Measurements from ENCODE around the gene YAF2. TPM values are rescaled to one million over a fixed set of nuclear protein-coding genes. Genes with fewer than 3 reads are reported as not detected.
"Not testable (repeated sequence)": the region's sequence is repeated elsewhere in the genome, so short reads cannot be mapped to it uniquely, and the experiment has no call there.

Gene YAF2
- total RNA-seq, 4 donors from 2014 or later = 12.5 to 26.5 (median 13.4) TPM

GRCh38 chr12:42222724-42223123 is 15.3 kb downstream of the YAF2 start:
- WGBS = 98% methylated on average over 1 of the region's 1 CpG
- no peak for DNase-seq (ENCODE audit: low spot score in 2 of 2)
- no peak overlapping the region for H3K4me3 ChIP-seq
- no peaks in the 10 kb centered on the region for H3K36me3 ChIP-seq
- TF ChIP-seq POLR2AphosphoS5 (IDR thresholded peaks at IDR 0.05) = no peak
- TF ChIP-seq CTCF (IDR thresholded peaks at IDR 0.05) = no peak
- TF ChIP-seq EP300 (IDR thresholded peaks at IDR 0.05) = no peak
- TF ChIP-seq POLR2A (IDR thresholded peaks at IDR 0.05) = no peak
- H3K27me3 ChIP-seq = no peaks in the 10 kb centered on the region
- no peaks in the 10 kb centered on the region for H3K9me3 ChIP-seq
- H3K27ac ChIP-seq = no peak overlapping the region
- peaks cover 3% of the 10 kb centered on the region for H3K4me1 ChIP-seq

GRCh38 chr12:42221726-42222125 is 16.3 kb downstream of the YAF2 start:
- Histone ChIP-seq H3K4me3 (no peak overlapping the region), H3K4me1 (peaks cover 3% of the 10 kb centered on the region), H3K9me3 (no peaks in the 10 kb centered on the region), H3K27ac (no peak overlapping the region), H3K27me3 (no peaks in the 10 kb centered on the region), H3K36me3 (no peaks in the 10 kb centered on the region)
- no peak for DNase-seq (ENCODE audit: low spot score in 2 of 2)
- 73% methylated on average over 2 of the region's 2 CpGs for WGBS
- no peak for TF ChIP-seq CTCF (IDR thresholded peaks at IDR 0.05)
- no peak for TF ChIP-seq EP300 (IDR thresholded peaks at IDR 0.05)
- TF ChIP-seq POLR2A (IDR thresholded peaks at IDR 0.05) = no peak
- no peak for TF ChIP-seq POLR2AphosphoS5 (IDR thresholded peaks at IDR 0.05)

DNA sequence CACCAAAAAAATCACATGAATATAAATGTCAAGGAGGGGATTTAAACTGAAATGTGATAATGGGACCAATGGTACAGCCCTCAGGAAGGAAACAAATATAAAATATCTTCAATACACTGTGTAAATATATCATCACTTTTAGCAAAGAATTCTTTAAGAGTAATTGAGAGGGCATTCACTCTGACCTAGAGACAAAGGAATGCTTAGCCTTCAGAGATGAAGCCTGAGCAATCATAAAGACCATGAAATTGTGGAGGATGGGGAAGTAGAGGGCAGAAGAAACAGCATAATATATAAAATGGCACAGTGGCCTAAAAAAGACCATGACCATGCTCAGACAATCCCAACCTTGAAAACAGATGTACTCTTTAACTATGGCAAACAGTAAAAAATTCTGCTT is 20.4 kb downstream of the YAF2 start:
- Histone ChIP-seq H3K4me1 (peaks cover 11% of the 10 kb centered on the region), H3K27ac (no peak overlapping the region), H3K9me3 (no peaks in the 10 kb centered on the region), H3K36me3 (no peaks in the 10 kb centered on the region), H3K4me3 (no peak overlapping the region), H3K27me3 (no peaks in the 10 kb centered on the region)
- DNase-seq (ENCODE audit: low spot score in 2 of 2) = no peak
- TF ChIP-seq CTCF (IDR thresholded peaks at IDR 0.05) (no peak), POLR2AphosphoS5 (IDR thresholded peaks at IDR 0.05) (no peak), POLR2A (IDR thresholded peaks at IDR 0.05) (no peak), EP300 (IDR thresholded peaks at IDR 0.05) (no peak)

DNA sequence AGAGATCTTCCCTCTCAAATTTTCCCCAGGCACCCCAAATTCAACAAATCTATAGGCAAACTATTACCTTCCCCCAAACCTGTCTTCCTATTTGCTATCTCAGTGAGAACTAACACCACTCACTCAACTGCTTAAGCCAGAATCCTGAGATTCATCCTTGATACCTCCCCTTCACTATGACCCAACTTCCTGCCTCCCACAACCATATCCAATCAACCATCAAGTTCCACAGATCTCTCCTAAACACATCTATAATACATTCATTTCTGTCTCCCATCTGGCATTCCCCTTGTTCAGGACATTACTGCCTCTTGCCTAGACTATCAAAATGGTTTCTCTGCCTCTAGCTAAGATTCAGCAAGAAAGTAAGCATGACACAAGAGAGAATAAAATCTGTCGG is 21.3 kb downstream of the YAF2 start:
- no peak overlapping the region for H3K27ac ChIP-seq
- no peaks in the 10 kb centered on the region for H3K9me3 ChIP-seq
- H3K27me3 ChIP-seq = no peaks in the 10 kb centered on the region
- H3K4me3 ChIP-seq = no peak overlapping the region
- TF ChIP-seq POLR2AphosphoS5 (IDR thresholded peaks at IDR 0.05) (no peak), EP300 (IDR thresholded peaks at IDR 0.05) (no peak), CTCF (IDR thresholded peaks at IDR 0.05) (no peak), POLR2A (IDR thresholded peaks at IDR 0.05) (no peak)
- no peak for DNase-seq (ENCODE audit: low spot score in 2 of 2)
- H3K4me1 ChIP-seq = peaks cover 11% of the 10 kb centered on the region
- WGBS = 87% methylated on average over 1 of the region's 1 CpG
- no peaks in the 10 kb centered on the region for H3K36me3 ChIP-seq

DNA sequence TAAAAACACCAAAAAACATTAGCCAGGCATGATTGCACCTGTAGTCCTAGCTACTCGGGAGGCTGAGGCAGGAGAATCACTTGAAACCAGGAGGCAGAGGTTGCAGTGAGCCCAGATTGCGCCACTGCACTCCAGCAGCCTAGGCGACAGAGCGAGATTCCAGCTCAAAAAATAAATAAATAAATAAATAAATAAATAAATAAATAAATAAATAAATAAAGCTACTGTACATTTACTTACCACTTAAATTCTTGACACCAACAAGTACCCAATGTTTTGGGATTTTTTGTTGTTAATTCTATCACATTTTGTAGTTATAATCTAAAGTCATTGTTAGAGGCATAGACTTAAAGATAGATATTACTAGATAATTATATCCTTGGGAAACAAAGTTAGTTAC is 22.3 kb downstream of the YAF2 start:
- not testable (repeated sequence) for H3K27ac ChIP-seq; DNase-seq (ENCODE audit: low spot score in 2 of 2); H3K4me3 ChIP-seq; H3K36me3 ChIP-seq; H3K9me3 ChIP-seq; H3K27me3 ChIP-seq
- peaks cover 11% of the 10 kb centered on the region for H3K4me1 ChIP-seq
- 98% methylated on average over 4 of the region's 4 CpGs for WGBS

- H3K36me3 ChIP-seq = peaks cover 7% of the 10 kb centered on the region
- peaks cover 8% of the 10 kb centered on the region for H3K4me1 ChIP-seq
- H3K27ac ChIP-seq = no peak overlapping the region
- no peak for TF ChIP-seq POLR2AphosphoS5 (IDR thresholded peaks at IDR 0.05)
- no peak for TF ChIP-seq POLR2A (IDR thresholded peaks at IDR 0.05)
- TF ChIP-seq CTCF (IDR thresholded peaks at IDR 0.05) = no peak
- no peak for TF ChIP-seq EP300 (IDR thresholded peaks at IDR 0.05)
- H3K27me3 ChIP-seq = no peaks in the 10 kb centered on the region
- no peaks in the 10 kb centered on the region for H3K9me3 ChIP-seq
- 54% methylated on average over 2 of the region's 2 CpGs for WGBS
- DNase-seq (ENCODE audit: low spot score in 2 of 2) = no peak
- no peak overlapping the region for H3K4me3 ChIP-seq
Observed at GRCh38 chr12:42213954-42214426, 24.1 kb downstream of the YAF2 start.

All from suprapubic skin (tissue), 4 donors.